GM12801 (cell line): ENCODE results near the gene TMOD2.

Source experiments
- CTCF ChIP-seq: IDR thresholded peaks from one replicate; pipeline ENCODE4 v1.5.1; 2011; ENCODE audit warnings: control low read depth; ENCODE audit not compliant: insufficient read length; ENCODE audit errors: extremely low read depth

TMOD2 gene

GRCh38 chr15:51775967-51776816 is 24.8 kb downstream of the TMOD2 start:
- peak; percentile 21 for TF ChIP-seq CTCF

- peak; percentile 4 for TF ChIP-seq CTCF
These were observed 25.7 kb downstream of the TMOD2 start for GRCh38 chr15:51776952-51777569.

GRCh38 chr15:51780636-51781035 is 29.2 kb downstream of the TMOD2 start:
- no peak for TF ChIP-seq CTCF

GRCh38 chr15:51781506-51781905 is 30.1 kb downstream of the TMOD2 start:
- no peak for TF ChIP-seq CTCF

- no peak for TF ChIP-seq CTCF
These were observed 31.0 kb downstream of the TMOD2 start for GRCh38 chr15:51782357-51782896.

- TF ChIP-seq CTCF, result no peak
These were observed 32.6 kb downstream of the TMOD2 start for GRCh38 chr15:51783967-51784366.

GRCh38 chr15:51793521-51794305 is 42.3 kb downstream of the TMOD2 start:
- no peak for TF ChIP-seq CTCF
